PC-3 (cell line): ENCODE results near the gene SSTR4. TPM values are rescaled to one million over a fixed set of nuclear protein-coding genes. Genes with fewer than 3 reads are reported as not detected.

Experiments used
- ATAC-seq: fragments of 200-7000 bp; cut with Tn5 transposase; 2 replicates; pipeline ENCODE4 v1.9.1; 2020; ENCODE audit warnings: mild to moderate bottlenecking, moderate library complexity
- BruUV-seq: library from RNA; stranded (reverse); fragments of 400-500 nt; replicated peaks from 2 replicates; lab custom pipeline; 2021; lab: Mats Ljungman, UMichigan
- CTCF ChIA-PET: fragments of 300-600 bp; sonication (Branson Sonifier 250); formaldehyde crosslinking; loops from one replicate; lab custom pipeline; 2022; ENCODE audit warnings: antibody characterized with exemption; lab: Charles Lee
- POLR2A ChIA-PET: fragments of 300-600 bp; sonication (Branson Sonifier 250); formaldehyde crosslinking; loops from one replicate; lab custom pipeline; 2022; ENCODE audit warnings: antibody characterized with exemption; ENCODE audit not compliant: unreplicated experiment; lab: Charles Lee
- DNase-seq: peaks from one replicate; pipeline ENCODE4 v3.0.0-alpha.2; 2015
- H2AFZ ChIP-seq: fragments of 300-600 bp; sonication (generic); 2 replicates; pipeline ENCODE4 v1.6.0; 2016; ENCODE audit warnings: antibody characterized with exemption, low read length
- H3F3A ChIP-seq: fragments of 300-600 bp; sonication (generic); one replicate; pipeline ENCODE4 v1.6.0; 2017; ENCODE audit warnings: antibody characterized with exemption, low read length, control low read depth, mild to moderate bottlenecking; ENCODE audit not compliant: unreplicated experiment
- H3K27ac ChIP-seq: fragments of 300-600 bp; sonication (generic); 2 replicates; pipeline ENCODE4 v1.5.1; 2016; ENCODE audit warnings: mild to moderate bottlenecking, low read length
- H3K27me3 ChIP-seq: fragments of 300-600 bp; sonication (generic); 2 replicates; pipeline ENCODE4 v1.6.1; 2016; ENCODE audit warnings: low read length, mixed read lengths
- H3K36me3 ChIP-seq: fragments of 300-600 bp; sonication (generic); 2 replicates; pipeline ENCODE4 v1.6.1; 2016; ENCODE audit warnings: low read depth, mixed run types, low read length, mixed read lengths
- H3K4me1 ChIP-seq: fragments of 300-600 bp; sonication (generic); 2 replicates; pipeline ENCODE4 v1.5.1; 2016; ENCODE audit warnings: low read length; ENCODE audit not compliant: insufficient read depth
- H3K4me2 ChIP-seq: fragments of 300-600 bp; sonication (generic); 2 replicates; pipeline ENCODE4 v1.6.0; 2016; ENCODE audit warnings: low read length
- H3K4me3 ChIP-seq: fragments of 300-600 bp; sonication (generic); 2 replicates; pipeline ENCODE4 v1.5.1; 2016; ENCODE audit warnings: mild to moderate bottlenecking, low read length, mixed read lengths
- H3K79me2 ChIP-seq: fragments of 300-600 bp; sonication (generic); 2 replicates; pipeline ENCODE4 v1.6.1; 2017; ENCODE audit warnings: low read length, mixed read lengths
- H3K9ac ChIP-seq: fragments of 300-600 bp; sonication (generic); 2 replicates; pipeline ENCODE4 v1.6.0; 2016; ENCODE audit warnings: mild to moderate bottlenecking, low read length
- H3K9me2 ChIP-seq: fragments of 300-600 bp; sonication (generic); replicated peaks from 2 replicates; pipeline ENCODE4 v1.6.1; 2016; ENCODE audit warnings: mixed run types, low read length, mixed read lengths
- H3K9me3 ChIP-seq: fragments of 300-600 bp; sonication (generic); 2 replicates; pipeline ENCODE4 v1.6.1; 2016; ENCODE audit warnings: low read length, mixed read lengths
- H4K20me1 ChIP-seq: fragments of 300-600 bp; sonication (generic); 2 replicates; pipeline ENCODE4 v1.6.1; 2016; ENCODE audit warnings: low read length, mixed read lengths
- EZH2 ChIP-seq: fragments of 300-600 bp; sonication (generic); IDR thresholded peaks from one replicate; pipeline ENCODE4 v1.6.1; 2017; ENCODE audit warnings: antibody characterized with exemption, mild to moderate bottlenecking, low read length; ENCODE audit not compliant: unreplicated experiment
- EZH2phosphoT487 ChIP-seq: fragments of 300-600 bp; sonication (generic); IDR thresholded peaks from 2 replicates; pipeline ENCODE4 v1.6.1; 2018; ENCODE audit warnings: mild to moderate bottlenecking, antibody characterized with exemption, low read length, borderline replicate concordance
- intact Hi-C: fragments of 100-400 bp; cut with micrococcal nuclease; formaldehyde crosslinking; loops from 2 replicates; pipeline ENCODE4 v1.9.0; 2023
- total RNA-seq: library from RNA; depleted of rRNA; stranded (reverse); fragments of >200 nt; gene quantifications from 2 replicates; pipeline ENCODE4 v1.2.3, GENCODE V29; 2014
- TF ChIP-seq, protein P1 (sequence below): fragments of 300-600 bp; sonication (generic); conservative IDR thresholded peaks from 2 replicates; pipeline ENCODE4 v1.5.1; 2017; ENCODE audit warnings: antibody characterized with exemption, low read depth, mild to moderate bottlenecking, low read length

The SSTR4 gene
- total RNA-seq, 1 experiment from 2014 or later: not detected

DNA sequence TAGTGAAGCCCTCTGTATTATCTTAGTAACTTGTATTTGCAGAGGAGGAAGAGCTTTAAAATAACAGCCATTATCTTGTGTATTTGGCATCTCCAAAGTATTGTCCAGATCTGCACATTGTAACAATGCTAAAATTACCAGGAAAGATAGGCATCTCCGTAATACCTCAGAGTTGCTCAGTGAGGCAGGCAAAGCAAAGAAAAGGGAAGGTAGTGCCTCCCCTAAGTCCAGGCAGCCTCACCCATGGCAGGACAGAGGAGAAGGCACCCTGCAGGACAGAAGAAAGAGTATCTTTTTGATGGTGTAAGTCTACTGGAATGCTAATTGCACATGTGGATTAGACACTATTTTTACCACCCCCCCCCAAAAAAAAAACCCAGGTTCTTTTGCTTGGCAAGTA lies 13.6 kb upstream of the SSTR4 start:
- no peak overlapping the region for H3K9ac ChIP-seq
- H3F3A ChIP-seq: no peaks in the 10 kb centered on the region
- H3K4me3 ChIP-seq: no peak overlapping the region
- 0 out of 2 replicates have a peak, but pooled peaks cover 7% of the 10 kb centered on the region for H3K4me1 ChIP-seq
- H4K20me1 ChIP-seq: no peaks in the 10 kb centered on the region
- ATAC-seq: no peak
- ChIA-PET POLR2A (no interaction called here), CTCF (no interaction called here)
- H3K9me2 ChIP-seq: no peaks in the 10 kb centered on the region
- intact Hi-C loops: no loop called here
- no peak overlapping the region for H2AFZ ChIP-seq
- TF ChIP-seq EZH2 (no peak), EZH2phosphoT487 (no peak)
- TF ChIP-seq, protein P1, sequence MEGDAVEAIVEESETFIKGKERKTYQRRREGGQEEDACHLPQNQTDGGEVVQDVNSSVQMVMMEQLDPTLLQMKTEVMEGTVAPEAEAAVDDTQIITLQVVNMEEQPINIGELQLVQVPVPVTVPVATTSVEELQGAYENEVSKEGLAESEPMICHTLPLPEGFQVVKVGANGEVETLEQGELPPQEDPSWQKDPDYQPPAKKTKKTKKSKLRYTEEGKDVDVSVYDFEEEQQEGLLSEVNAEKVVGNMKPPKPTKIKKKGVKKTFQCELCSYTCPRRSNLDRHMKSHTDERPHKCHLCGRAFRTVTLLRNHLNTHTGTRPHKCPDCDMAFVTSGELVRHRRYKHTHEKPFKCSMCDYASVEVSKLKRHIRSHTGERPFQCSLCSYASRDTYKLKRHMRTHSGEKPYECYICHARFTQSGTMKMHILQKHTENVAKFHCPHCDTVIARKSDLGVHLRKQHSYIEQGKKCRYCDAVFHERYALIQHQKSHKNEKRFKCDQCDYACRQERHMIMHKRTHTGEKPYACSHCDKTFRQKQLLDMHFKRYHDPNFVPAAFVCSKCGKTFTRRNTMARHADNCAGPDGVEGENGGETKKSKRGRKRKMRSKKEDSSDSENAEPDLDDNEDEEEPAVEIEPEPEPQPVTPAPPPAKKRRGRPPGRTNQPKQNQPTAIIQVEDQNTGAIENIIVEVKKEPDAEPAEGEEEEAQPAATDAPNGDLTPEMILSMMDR: no peak
- H3K9me3 ChIP-seq: no peaks in the 10 kb centered on the region
- 0 out of 2 replicates have a peak, but pooled peaks cover 2% of the 10 kb centered on the region for H3K27me3 ChIP-seq
- no peak overlapping the region for H3K4me2 ChIP-seq
- no peaks in the 10 kb centered on the region for H3K36me3 ChIP-seq
- no peaks in the 10 kb centered on the region for H3K79me2 ChIP-seq
- no peak for DNase-seq
- H3K27ac ChIP-seq: no peak overlapping the region
- no TSS peak for BruUV-seq

DNA sequence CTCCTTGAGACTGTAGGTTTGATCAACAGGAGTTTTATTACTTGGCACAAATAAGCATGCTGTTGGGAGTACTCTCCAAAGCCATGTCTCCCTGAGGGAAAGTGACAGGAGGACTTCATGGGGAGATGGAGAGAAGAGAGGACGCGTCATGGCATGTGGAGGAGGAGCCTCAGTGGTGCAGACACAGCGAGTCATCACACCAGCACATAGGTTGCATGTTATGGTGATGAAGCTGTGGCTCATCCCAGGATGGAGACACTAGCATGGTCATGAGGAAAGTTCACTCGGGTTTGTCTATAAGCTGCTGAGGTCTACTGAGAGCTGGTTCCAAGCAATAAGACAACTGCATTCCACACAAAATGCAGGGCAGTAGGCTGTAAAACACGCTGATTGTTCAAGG lies 13.2 kb upstream of the SSTR4 start:
- CTCF ChIA-PET: no interaction called here
- DNase-seq (no peak), ATAC-seq (no peak)

DNA sequence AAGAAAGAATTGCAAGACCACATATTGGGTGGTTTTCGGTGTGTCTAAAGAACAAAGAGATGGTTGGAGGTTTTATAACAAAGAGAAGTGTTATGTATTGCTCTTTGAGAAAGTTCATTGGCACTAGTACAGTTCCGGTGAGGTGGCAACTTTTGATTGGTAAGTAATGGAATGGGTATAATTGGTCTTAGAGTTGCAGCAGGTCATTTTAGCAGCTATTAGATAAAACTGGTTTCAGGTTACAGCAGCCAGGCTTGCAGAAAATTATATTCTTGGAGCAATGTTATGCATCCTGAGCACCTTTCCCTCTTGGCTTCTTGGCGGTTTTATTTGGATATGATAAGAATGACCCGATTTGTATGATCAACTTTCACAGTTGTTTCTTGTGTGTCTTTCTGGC lies 12.3 kb upstream of the SSTR4 start:
- DNase-seq (no peak), ATAC-seq (no peak)
- no peaks in the 10 kb centered on the region for H3K9me2 ChIP-seq
- no peak overlapping the region for H3K4me2 ChIP-seq
- H2AFZ ChIP-seq: no peak overlapping the region
- no peaks in the 10 kb centered on the region for H3K36me3 ChIP-seq
- no peak overlapping the region for H3K27ac ChIP-seq
- no TSS peak for BruUV-seq
- 0 out of 2 replicates have a peak, but pooled peaks cover 2% of the 10 kb centered on the region for H3K27me3 ChIP-seq
- no peak overlapping the region for H3K9ac ChIP-seq
- H4K20me1 ChIP-seq: no peaks in the 10 kb centered on the region
- intact Hi-C loops: no loop called here
- TF ChIP-seq EZH2phosphoT487: no peak
- TF ChIP-seq, protein P1: no peak
- no peak for TF ChIP-seq EZH2
- POLR2A ChIA-PET: no interaction called here
- H3K4me1 ChIP-seq: 0 out of 2 replicates have a peak, but pooled peaks cover 12% of the 10 kb centered on the region
- H3K4me3 ChIP-seq: no peak overlapping the region
- CTCF ChIA-PET: no interaction called here
- no peaks in the 10 kb centered on the region for H3K79me2 ChIP-seq
- H3K9me3 ChIP-seq: no peaks in the 10 kb centered on the region
- H3F3A ChIP-seq: no peaks in the 10 kb centered on the region

More for the DNA sequence above, 13.2 kb upstream of the SSTR4 start:
- Histone ChIP-seq H3K79me2 (no peaks in the 10 kb centered on the region), H3K27me3 (0 out of 2 replicates have a peak, but pooled peaks cover 2% of the 10 kb centered on the region), H3F3A (no peaks in the 10 kb centered on the region), H3K36me3 (no peaks in the 10 kb centered on the region), H2AFZ (no peak overlapping the region), H3K27ac (no peak overlapping the region), H3K9ac (no peak overlapping the region), H3K9me3 (no peaks in the 10 kb centered on the region), H3K9me2 (no peaks in the 10 kb centered on the region), H3K4me3 (no peak overlapping the region), H4K20me1 (no peaks in the 10 kb centered on the region), H3K4me2 (no peak overlapping the region), H3K4me1 (0 out of 2 replicates have a peak, but pooled peaks cover 9% of the 10 kb centered on the region)
- TF ChIP-seq EZH2 (no peak), EZH2phosphoT487 (no peak)
- TF ChIP-seq, protein P1: no peak
- POLR2A ChIA-PET: no interaction called here
- intact Hi-C loops: no loop called here
- BruUV-seq: no TSS peak
